B cell (primary cell): ENCODE results near the gene TTC28. TPM values are rescaled to one million over a fixed set of nuclear protein-coding genes. Genes with fewer than 3 reads are reported as not detected.

Experiments
- ATAC-seq: fragments of 200-7000 bp; cut with Tn5 transposase; one replicate; pipeline ENCODE4 v1.10.0; 2021; ENCODE audit warnings: low read depth, mild to moderate bottlenecking, moderate number of reproducible peaks, moderate library complexity
- CTCF ChIA-PET: fragments of 350-600 bp; sonication (Branson Sonifier 250); formaldehyde crosslinking; loops from one replicate; lab custom pipeline; 2021; ENCODE audit warnings: antibody characterized with exemption, inconsistent platforms; lab: Charles Lee
- POLR2A ChIA-PET: fragments of 350-600 bp; sonication (Branson Sonifier 250); formaldehyde crosslinking; loops from one replicate; lab custom pipeline; 2021; ENCODE audit warnings: antibody characterized with exemption; lab: Charles Lee
- DNase-seq: peaks from one replicate; pipeline ENCODE4 v3.0.0; 2013
- H2AFZ ChIP-seq: 2 replicates; pipeline ENCODE4 v1.6.1; 2012; ENCODE audit warnings: mild to moderate bottlenecking, low read depth, low read length; ENCODE audit not compliant: insufficient read depth, poor library complexity, severe bottlenecking
- H3K27ac ChIP-seq, 2 donors: 1 replicate in 1 of 2; 2 replicates in 1 of 2; pipeline ENCODE4 v1.5.1; 2012 to 2013; ENCODE audit warnings: low read length in 2 of 2, mild to moderate bottlenecking in 2 of 2, moderate library complexity in 1 of 2
- H3K27me3 ChIP-seq, 4 experiments: fragments of 200-600 bp in 1 of 4; sonication (generic) in 1 of 4; replicated peaks in 1 of 4; 1 replicate in 2 of 4; 2 replicates in 2 of 4; pipeline versions ENCODE4 v1.6.1 to v1.7.0; 2013 to 2016; ENCODE audit warnings: low read length in 3 of 4, mild to moderate bottlenecking in 2 of 4, mixed read lengths in 1 of 4, moderate library complexity in 1 of 4; ENCODE audit not compliant: insufficient read depth in 4 of 4, control insufficient read depth in 3 of 4; ENCODE audit errors: control extremely low read depth in 1 of 4
- H3K36me3 ChIP-seq, 2 experiments: replicated peaks in 1 of 2; 1 replicate in 1 of 2; 2 replicates in 1 of 2; pipeline versions ENCODE4 v1.6.1 to v1.7.1; 2013; ENCODE audit warnings: low read length in 1 of 2; ENCODE audit not compliant: insufficient read depth in 2 of 2, control insufficient read depth in 1 of 2; ENCODE audit errors: control extremely low read depth in 1 of 2, extremely low read depth in 1 of 2
- H3K4me1 ChIP-seq, 2 donors: fragments of 200-600 bp in 1 of 2; sonication (generic) in 1 of 2; 1 replicate in 1 of 2; 2 replicates in 1 of 2; pipeline versions ENCODE4 v1.5.1 to v1.6.1; 2013 to 2017; ENCODE audit warnings: low read length in 2 of 2; ENCODE audit not compliant: control insufficient read depth in 2 of 2, insufficient read depth in 2 of 2
- H3K4me2 ChIP-seq: replicated peaks from 2 replicates; pipeline ENCODE3; 2012; ENCODE audit warnings: mild to moderate bottlenecking, low read depth, low read length; ENCODE audit not compliant: poor library complexity, severe bottlenecking
- H3K4me3 ChIP-seq, 5 experiments: fragments of 200-600 bp in 1 of 5; sonication (generic) in 1 of 5; 1 replicate in 3 of 5; 2 replicates in 2 of 5; pipeline versions ENCODE4 v1.5.1 to v1.7.0; 2011 to 2016; ENCODE audit warnings: low read length in 4 of 5, mild to moderate bottlenecking in 4 of 5, low read depth in 2 of 5, control low read depth in 1 of 5, moderate library complexity in 1 of 5; ENCODE audit not compliant: insufficient read depth in 1 of 5; ENCODE audit errors: control extremely low read depth in 1 of 5, extremely low read depth in 1 of 5
- H3K79me2 ChIP-seq: fragments of 200-600 bp; sonication (generic); one replicate; pipeline ENCODE4 v1.6.0; 2016; ENCODE audit warnings: low read length; ENCODE audit not compliant: control insufficient read depth, insufficient read depth
- H3K9ac ChIP-seq: fragments of 200-600 bp; sonication (generic); 2 replicates; pipeline ENCODE4 v1.6.1; 2017; ENCODE audit warnings: mild to moderate bottlenecking, low read length, moderate library complexity
- H3K9me3 ChIP-seq, 3 donors: one replicate each; pipeline versions ENCODE4 v1.6.1 to v1.7.1; 2013; ENCODE audit warnings: low read length in 2 of 3; ENCODE audit not compliant: control insufficient read depth in 2 of 3, insufficient read depth in 1 of 3; ENCODE audit errors: control extremely low read depth in 1 of 3
- H4K20me1 ChIP-seq: 2 replicates; pipeline ENCODE4 v1.6.0; 2012; ENCODE audit warnings: mild to moderate bottlenecking, low read length; ENCODE audit not compliant: insufficient read depth, control insufficient read depth, poor library complexity, severe bottlenecking
- H3K27ac Mint-ChIP-seq: one replicate; pipeline ENCODE4 v1.8.0; 2021; ENCODE audit warnings: mixed read lengths
- H3K27me3 Mint-ChIP-seq: one replicate; pipeline ENCODE4 v1.8.0; 2021; ENCODE audit warnings: mixed read lengths
- H3K4me1 Mint-ChIP-seq: one replicate; pipeline ENCODE4 v1.8.0; 2021; ENCODE audit warnings: mixed read lengths
- H3K4me3 Mint-ChIP-seq: one replicate; pipeline ENCODE4 v1.8.0; 2021; ENCODE audit warnings: mixed read lengths
- H3K9me3 Mint-ChIP-seq: one replicate; pipeline ENCODE4 v1.8.0; 2022; ENCODE audit warnings: mixed read lengths; ENCODE audit not compliant: insufficient read depth
- CTCF ChIP-seq: fragments of 200-600 bp; IDR thresholded peaks from one replicate; pipeline ENCODE4 v1.8.0; 2022; ENCODE audit warnings: antibody characterized with exemption, mild to moderate bottlenecking
- EZH2 ChIP-seq: IDR thresholded peaks from 2 replicates; pipeline ENCODE4 v1.6.1; 2012; ENCODE audit warnings: borderline replicate concordance, low read depth, mild to moderate bottlenecking, moderate library complexity, low read length; ENCODE audit not compliant: insufficient read depth, poor library complexity, severe bottlenecking
- WGBS: methylation state at CpG from one replicate; pipeline ENCODE4 v1.1.5; 2013; ENCODE audit warnings: missing lambda C conversion rate; ENCODE audit not compliant: insufficient coverage; 5-methylcytosine and 5-hydroxymethylcytosine counted together
- intact Hi-C: fragments of 100-400 bp; cut with micrococcal nuclease; formaldehyde crosslinking; loops from one replicate; pipeline ENCODE4 v1.10.0; 2022
- polyA plus RNA-seq: library from polyadenylated mRNA; depleted of rRNA; stranded (reverse); fragments of >200 nt; gene quantifications from 2 replicates; pipeline ENCODE4 v1.2.3, GENCODE V29; 2012
- total RNA-seq, 2 donors: library from RNA; stranded (reverse); fragments of 120-200 nt in 1 of 2; gene quantifications; 1 replicate in 1 of 2; 2 replicates in 1 of 2; pipeline versions ENCODE4 v1.2.3 to v1.2.4, GENCODE V29; 2013 to 2022

Gene TTC28
- total and polyA plus RNA-seq, 2 donors (not counting 1 experiment from before 2014, with no cell fraction given): 4.5 to 7.3 TPM

- ChIA-PET CTCF (interaction anchor here (0.7 kb wide), 1 partner anchor 351 kb away, joined by 5 read pairs; no protein-coding TSS in a partner anchor), POLR2A (interaction anchor here (0.6 kb wide), 1 partner anchor 1253 kb away, joined by 4 read pairs; no protein-coding TSS in a partner anchor)
- Mint-ChIP-seq H3K27ac (no peak overlapping the region), H3K4me3 (peak overlapping the region; percentile 71), H3K9me3 (no peaks in the 10 kb centered on the region), H3K4me1 (peaks cover 18% of the 10 kb centered on the region), H3K27me3 (peaks cover 43% of the 10 kb centered on the region)
- intact Hi-C loops: no loop called here
- Histone ChIP-seq H3K27ac (no peak overlapping the region), H2AFZ (peak overlapping the region; percentile 66), H3K27me3 (peaks cover 2 to 27% (median 18%) of the 10 kb centered on the region in 4 experiments), H3K79me2 (no peaks in the 10 kb centered on the region), H3K9ac (peak overlapping the region; percentile 55), H3K36me3 (no peaks in the 10 kb centered on the region), H3K4me3 (peak overlapping the region in 4 of 5 experiments; percentile 5 to 58 (median 43)), H3K9me3 (peaks cover 0 to 7% (median 0%) of the 10 kb centered on the region in 3 donors), H3K4me2 (peak overlapping the region; percentile 77), H4K20me1 (no peaks in the 10 kb centered on the region), H3K4me1 (peaks cover 19 to 20% of the 10 kb centered on the region in 2 donors)
- TF ChIP-seq CTCF (no peak), EZH2 (no peak)
- DNase-seq: no peak
- ATAC-seq: no peak
- 24% methylated on average over 16 of the region's 16 CpGs for WGBS
Measured at GRCh38 chr22:28441720-28442263, 237.8 kb downstream of the TTC28 start.
